ENCODE measurements around the gene LIPC.
A peak's percentile ranks its signal among the peaks of the same experiment; 100 is the strongest.

LIPC gene

GRCh38 chr15:58419803-58420524 is 11.8 kb upstream of the LIPC start:
- no peak for DNase-seq (ENCODE audit: low spot score)
- no peak for TF ChIP-seq CTCF (IDR thresholded peaks at IDR 0.05; ENCODE audit: borderline replicate concordance, control extremely low read depth, extremely low read depth, insufficient read depth, missing control alignments)
- in situ Hi-C loops (cut with MboI; ENCODE audit: low sequenced_read_pairs, unreplicated experiment): no loop called here

GRCh38 chr15:58420579-58421043 is 11.2 kb upstream of the LIPC start:
- TF ChIP-seq CTCF (IDR thresholded peaks at IDR 0.05; ENCODE audit: borderline replicate concordance, control extremely low read depth, extremely low read depth, insufficient read depth, missing control alignments): no peak
- in situ Hi-C loops (cut with MboI; ENCODE audit: low sequenced_read_pairs, unreplicated experiment): no loop called here
- DNase-seq (ENCODE audit: low spot score): peak; percentile 44

- in situ Hi-C loops (cut with MboI; ENCODE audit: low sequenced_read_pairs, unreplicated experiment): no loop called here
- TF ChIP-seq CTCF (IDR thresholded peaks at IDR 0.05; ENCODE audit: borderline replicate concordance, control extremely low read depth, extremely low read depth, insufficient read depth, missing control alignments): no peak
- DNase-seq (ENCODE audit: low spot score): no peak
Measured at GRCh38 chr15:58423205-58423604, 8.6 kb upstream of the LIPC start.

GRCh38 chr15:58423831-58424608 is 7.8 kb upstream of the LIPC start:
- in situ Hi-C loops (cut with MboI; ENCODE audit: low sequenced_read_pairs, unreplicated experiment): no loop called here
- TF ChIP-seq CTCF (IDR thresholded peaks at IDR 0.05; ENCODE audit: borderline replicate concordance, control extremely low read depth, extremely low read depth, insufficient read depth, missing control alignments): no peak
- no peak for DNase-seq (ENCODE audit: low spot score)

- DNase-seq (ENCODE audit: low spot score): no peak
- in situ Hi-C loops (cut with MboI; ENCODE audit: low sequenced_read_pairs, unreplicated experiment): no loop called here
- no peak for TF ChIP-seq CTCF (IDR thresholded peaks at IDR 0.05; ENCODE audit: borderline replicate concordance, control extremely low read depth, extremely low read depth, insufficient read depth, missing control alignments)
Measured at GRCh38 chr15:58424722-58425121, 7.1 kb upstream of the LIPC start.

GRCh38 chr15:58425185-58425584 is 6.6 kb upstream of the LIPC start:
- in situ Hi-C loops (cut with MboI; ENCODE audit: low sequenced_read_pairs, unreplicated experiment): no loop called here
- TF ChIP-seq CTCF (IDR thresholded peaks at IDR 0.05; ENCODE audit: borderline replicate concordance, control extremely low read depth, extremely low read depth, insufficient read depth, missing control alignments): no peak
- no peak for DNase-seq (ENCODE audit: low spot score)

All from GM13976 (cell line).